Right atrium auricular region (tissue), 2 donors: Measurements from ENCODE around the gene PDIA3. TPM values are rescaled to one million over a fixed set of nuclear protein-coding genes. Genes with fewer than 3 reads are reported as not detected.
"Not testable (repeated sequence)": the region's sequence is repeated elsewhere in the genome, so short reads cannot be mapped to it uniquely, and the experiment has no call there.

Source experiments
- DNase-seq: peaks from one replicate; pipeline ENCODE4 v3.0.0-alpha.2; 2019; ENCODE audit warnings: low spot score
- H3K27ac ChIP-seq, 2 donors: fragments of 200-600 bp; sonication (generic); 1 replicate in 1 of 2; 2 replicates in 1 of 2; pipeline ENCODE4 v1.5.1; 2016 to 2019
- H3K27me3 ChIP-seq, 2 donors: fragments of 200-600 bp; sonication (generic); one replicate each; pipeline versions ENCODE4 v1.5.1 to v1.6.0; 2017 to 2019
- H3K36me3 ChIP-seq: fragments of 200-600 bp; sonication (generic); one replicate; pipeline ENCODE4 v1.5.1; 2016
- H3K4me1 ChIP-seq, 2 donors: fragments of 200-600 bp; sonication (generic); one replicate each; pipeline versions ENCODE4 v1.5.1 to v1.6.0; 2017 to 2019
- H3K4me3 ChIP-seq, 2 donors: fragments of 200-600 bp; sonication (generic); 1 replicate in 1 of 2; 2 replicates in 1 of 2; pipeline ENCODE4 v1.5.1; 2017 to 2019; ENCODE audit warnings: mild to moderate bottlenecking in 1 of 2, moderate library complexity in 1 of 2
- H3K9me3 ChIP-seq, 2 donors: fragments of 200-600 bp; sonication (generic); one replicate each; pipeline ENCODE4 v1.5.1; 2019
- CTCF ChIP-seq, 2 donors: fragments of 200-600 bp; sonication (generic); IDR thresholded peaks; one replicate each; pipeline ENCODE4 v1.5.1; 2019; ENCODE audit warnings: antibody characterized with exemption in 2 of 2
- microRNA counts, 2 donors: library from miRNA; unstranded; fragments of <30 nt; microRNA quantifications; one replicate each; lab custom pipeline; 2016 to 2017
- microRNA-seq, 2 donors: library from miRNA; unstranded; fragments of <30 nt; microRNA quantifications; one replicate each; pipeline ENCODE4, GENCODE V29; 2016 to 2017; ENCODE audit warnings: borderline number of aligned reads in 2 of 2, borderline replicate concordance in 1 of 2
- total RNA-seq, 2 donors: library from RNA; depleted of rRNA; stranded (reverse); fragments of >200 nt; gene quantifications; one replicate each; pipeline ENCODE4 v1.1.0, GENCODE V29; 2016

PDIA3 gene
- total RNA-seq, 2 donors from 2014 or later, result 77.9 to 82.4 TPM

GRCh38 chr15:43800286-43801141 lies 54.3 kb downstream of the PDIA3 start, which contains the start of gene HYPK:
Gene HYPK, plus strand, starts transcription at chr15:43800599. Its CDS starts 24 bp downstream, at chr15:43800623.
- Histone ChIP-seq H3K36me3 (peaks cover 62% of the 10 kb centered on the region), H3K9me3 (no peaks in the 10 kb centered on the region), H3K27me3 (no peaks in the 10 kb centered on the region), H3K4me1 (peaks cover 0 to 42% of the 10 kb centered on the region in 2 donors), H3K27ac (peak within 1 kb of the TSS; percentile 94 to 95), H3K4me3 (peak within 1 kb of the TSS; percentile 71 to 95)
- no peak for TF ChIP-seq CTCF (IDR thresholded peaks at IDR 0.05)
- peak; percentile 96 for DNase-seq

DNA sequence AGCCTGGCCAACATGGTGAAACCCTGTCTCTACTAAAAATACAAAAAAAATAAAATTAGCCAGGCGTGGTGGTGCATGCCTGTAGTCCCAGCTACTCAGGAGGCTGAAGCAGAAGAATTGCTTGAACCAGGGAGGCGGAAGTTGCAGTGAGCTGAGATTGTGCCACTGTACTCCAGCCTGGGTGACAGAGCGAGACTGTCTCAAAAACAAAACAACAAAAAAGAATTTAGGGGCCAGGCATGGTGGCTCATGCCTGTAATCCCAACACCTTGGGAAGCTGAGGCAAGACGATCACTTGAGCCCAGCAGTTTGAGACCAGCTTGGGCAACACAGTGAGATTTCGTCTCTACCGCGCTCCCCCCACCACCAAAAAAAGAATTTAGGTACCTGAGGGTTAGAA lies 56.4 kb downstream of the PDIA3 start:
- not testable (repeated sequence) for H3K27ac ChIP-seq, H3K9me3 ChIP-seq, H3K27me3 ChIP-seq, DNase-seq, H3K4me3 ChIP-seq
- H3K4me1 ChIP-seq, result peaks cover 0 to 24% of the 10 kb centered on the region in 2 donors
- H3K36me3 ChIP-seq, result peaks cover 68% of the 10 kb centered on the region

GRCh38 chr15:43808435-43808950 lies 62.3 kb downstream of the PDIA3 start:
- H3K4me3 ChIP-seq, result no peak overlapping the region
- no peak overlapping the region for H3K27ac ChIP-seq
- peaks cover 95% of the 10 kb centered on the region for H3K36me3 ChIP-seq
- H3K27me3 ChIP-seq, result no peaks in the 10 kb centered on the region
- no peaks in the 10 kb centered on the region for H3K9me3 ChIP-seq
- TF ChIP-seq CTCF (IDR thresholded peaks at IDR 0.05), result no peak
- H3K4me1 ChIP-seq, result no peaks in the 10 kb centered on the region
- no peak for DNase-seq

DNA sequence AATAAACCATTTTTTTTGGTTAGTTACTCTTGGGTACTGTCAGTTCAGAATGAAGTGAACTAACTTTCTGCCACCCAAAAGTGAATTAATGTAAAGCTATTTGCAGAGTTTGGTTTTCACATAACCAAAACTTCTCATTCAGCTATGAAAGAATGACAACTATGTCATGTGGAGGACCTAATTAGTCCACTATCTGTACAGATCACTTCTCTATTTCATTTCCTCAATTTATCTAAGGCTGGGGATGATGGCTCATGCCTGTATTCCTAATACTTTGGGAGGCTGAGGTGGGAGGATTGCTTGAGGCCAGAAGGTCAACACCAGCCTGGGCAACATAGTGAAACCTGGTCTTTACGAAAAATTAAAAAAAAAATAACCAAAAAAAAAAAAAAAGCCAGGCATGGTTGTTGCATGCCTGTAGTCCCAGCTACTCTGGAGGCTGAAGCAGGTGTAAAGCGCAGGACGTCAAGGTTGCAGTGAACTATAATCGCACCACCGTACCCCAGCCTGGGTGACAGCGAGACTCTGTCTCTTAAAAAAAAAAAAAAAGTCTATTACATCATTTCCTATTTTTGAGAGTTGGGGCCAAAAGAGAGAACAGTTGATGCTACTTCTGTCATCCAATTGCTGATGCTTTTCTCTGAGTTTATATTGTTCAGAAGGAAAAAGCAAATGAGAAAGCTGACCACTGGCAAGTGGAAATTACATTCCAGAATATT lies 62.9 kb downstream of the PDIA3 start:
- no peak for TF ChIP-seq CTCF (IDR thresholded peaks at IDR 0.05)
- peaks cover 100% of the 10 kb centered on the region for H3K36me3 ChIP-seq

DNA sequence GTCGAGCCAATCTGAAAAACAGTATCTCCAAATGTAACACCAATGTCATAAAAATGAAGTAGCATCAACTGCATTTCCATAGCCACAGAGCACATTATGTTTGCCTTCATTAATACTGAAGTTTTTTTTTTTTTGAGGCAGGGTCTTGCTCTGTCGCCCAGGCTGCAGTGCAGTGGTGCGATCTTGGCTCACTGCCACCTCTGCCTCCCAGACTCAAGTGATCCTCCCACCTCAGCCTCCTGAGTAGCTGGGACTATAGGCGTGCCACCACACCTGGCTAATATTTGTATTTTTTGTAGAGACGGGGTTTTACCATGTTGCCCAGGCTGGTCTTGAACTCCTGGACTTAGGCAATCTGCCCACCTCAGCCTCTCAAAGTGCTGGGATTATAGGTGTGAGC lies 68.8 kb downstream of the PDIA3 start:
- peaks cover 80% of the 10 kb centered on the region for H3K36me3 ChIP-seq
- DNase-seq, H3K4me3 ChIP-seq, H3K4me1 ChIP-seq, H3K27ac ChIP-seq, H3K27me3 ChIP-seq, H3K9me3 ChIP-seq: not testable (repeated sequence)

More for the DNA sequence above, 62.9 kb downstream of the PDIA3 start:
- Histone ChIP-seq H3K9me3 (no peaks in the 10 kb centered on the region), H3K27ac (no peak overlapping the region), H3K4me1 (no peaks in the 10 kb centered on the region), H3K27me3 (no peaks in the 10 kb centered on the region), H3K4me3 (no peak overlapping the region)
- DNase-seq, result no peak

DNA sequence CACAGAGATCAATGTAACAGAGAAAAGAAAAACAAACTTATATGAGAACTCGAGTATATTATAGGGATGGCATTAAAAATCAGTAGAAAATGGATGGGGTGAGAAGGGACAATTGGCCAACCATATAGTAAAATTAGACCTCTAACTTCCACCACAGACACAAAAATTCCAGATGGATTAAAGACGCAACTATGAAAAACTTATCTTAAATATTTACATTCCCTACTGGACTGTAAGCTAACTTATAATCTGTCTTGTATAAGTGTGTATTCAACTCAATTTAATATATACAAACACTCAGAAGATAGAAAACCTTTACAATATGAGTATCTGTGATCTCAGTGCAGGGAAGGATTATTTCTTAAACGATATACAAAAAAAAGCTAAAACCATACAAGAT lies 75.3 kb downstream of the PDIA3 start:
- no peak for TF ChIP-seq CTCF (IDR thresholded peaks at IDR 0.05)
- DNase-seq, result no peak
- H3K4me1 ChIP-seq, result peaks cover 0 to 31% of the 10 kb centered on the region in 2 donors
- no peak overlapping the region for H3K27ac ChIP-seq
- H3K27me3 ChIP-seq, result no peaks in the 10 kb centered on the region
- peaks cover 21% of the 10 kb centered on the region for H3K36me3 ChIP-seq
- H3K4me3 ChIP-seq, result no peak overlapping the region
- H3K9me3 ChIP-seq, result no peaks in the 10 kb centered on the region

MicroRNA genes within 50 kb of the gene (microRNA counts, 767-probe panel; counts per million panel counts)
- 0 to 31.0 counts per million in 2 donors for microRNA hsa-miR-1282 (lab: Ali Mortazavi, UCI)

Small RNA genes within 50 kb of the gene (microRNA-seq; reads per million reads assigned to microRNA genes)
- gene MIR1282, result 0 reads per million in 2 donors

Other genes with a start within 250 kb of the PDIA3 start
- 10 to 100 TPM; 39.3 to 52.7 TPM for gene MAP1A, start 228.8 kb upstream of the PDIA3 start, total RNA-seq
- gene PPIP5K1, start 156.2 kb upstream of the PDIA3 start, total RNA-seq, result 10 to 100 TPM in 1 of 2 donors, 1 to 10 TPM in 1; 8.3 to 12.3 TPM
- gene CKMT1B, start 152.4 kb upstream of the PDIA3 start, total RNA-seq, result 1 to 10 TPM in 1 of 2 donors, not detected in 1; 4.6 TPM
- under 1 TPM in 1 of 2 donors, not detected in 1; 0.39 TPM for gene STRC, start 127.6 kb upstream of the PDIA3 start, total RNA-seq
- 1 to 10 TPM in 1 of 2 donors, under 1 TPM in 1; 0.26 to 1.7 TPM for gene CATSPER2, start 97.6 kb upstream of the PDIA3 start, total RNA-seq
- 1 to 10 TPM; 1.9 to 3.3 TPM for gene CKMT1A, start 52.6 kb upstream of the PDIA3 start, total RNA-seq
- 1 to 10 TPM; 2.4 to 2.6 TPM for gene ELL3, start 30.5 kb downstream of the PDIA3 start, total RNA-seq
- gene SERF2, start 45.9 kb downstream of the PDIA3 start, total RNA-seq, result 100 to 1,000 TPM; 651 to 803 TPM
- gene SERINC4, start 53.8 kb downstream of the PDIA3 start, total RNA-seq, result under 1 TPM in 1 of 2 donors, not detected in 1; 0.71 TPM
- 10 to 100 TPM; 15.0 to 16.5 TPM for gene HYPK, start 54.2 kb downstream of the PDIA3 start, total RNA-seq
- 10 to 100 TPM; 12.3 to 16.6 TPM for gene MFAP1, start 78.3 kb downstream of the PDIA3 start, total RNA-seq
- 1 to 10 TPM; 1.7 to 3.7 TPM for gene WDR76, start 80.6 kb downstream of the PDIA3 start, total RNA-seq